ENCODE measurements around the gene MXD1.

DNA sequence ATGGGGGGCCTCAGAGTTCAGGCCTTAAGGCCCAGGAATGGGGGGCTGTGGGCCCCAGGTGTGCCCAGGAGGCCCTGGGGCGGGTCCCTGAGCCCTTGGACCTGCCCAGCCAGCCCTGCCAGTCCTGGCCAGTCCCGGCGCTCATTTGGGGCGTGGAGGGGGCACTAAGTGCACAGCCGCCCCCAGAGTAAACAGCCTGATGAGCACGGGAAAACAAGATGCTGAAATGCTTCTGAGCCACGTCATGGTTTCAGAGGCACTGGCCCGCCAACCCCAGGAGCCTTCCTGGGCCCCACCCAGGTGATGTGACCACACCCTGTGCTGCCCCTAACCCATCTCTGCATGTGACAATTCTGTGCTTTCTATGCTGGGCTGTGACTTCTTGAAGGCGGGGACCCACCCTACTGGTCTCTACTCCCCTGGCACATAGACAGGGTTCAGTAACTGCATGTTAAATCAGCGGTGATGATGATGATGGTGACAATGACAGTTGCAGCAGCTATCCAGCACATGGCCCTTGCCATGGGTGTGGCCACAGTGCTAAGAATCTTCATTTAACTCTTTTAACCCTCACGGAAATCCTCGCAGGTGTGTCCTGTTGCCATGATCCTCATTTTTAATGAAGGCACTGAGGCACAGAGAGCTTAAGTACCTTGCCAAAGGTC, 74.7 kb downstream of the MXD1 start:
- TF ChIP-seq CTCF (IDR thresholded peaks at IDR 0.05) (no peak), EZH2 (IDR thresholded peaks at IDR 0.05; ENCODE audit: borderline replicate concordance, insufficient read depth, low read depth, low read length, poor library complexity, severe bottlenecking) (no peak)
